Skin of body (tissue), 2 donors: ENCODE measurements around the gene WWOX. TPM values are rescaled to one million over a fixed set of nuclear protein-coding genes. Genes with fewer than 3 reads are reported as not detected.

ENCODE experiments used
- DNase-seq: peaks from one replicate; lab custom pipeline; 2025; lab: John Stamatoyannopoulos, UW
- total RNA-seq: library from RNA; depleted of rRNA; stranded (reverse); fragments of >200 nt; gene quantifications from one replicate; pipeline ENCODE4 v1.2.3, GENCODE V29; 2014

WWOX gene
- total RNA-seq, 1 donor from 2014 or later: 30.5 TPM

GRCh38 chr16:78258375-78259065 lies 159.1 kb downstream of the WWOX start:
- peak; percentile 62 for DNase-seq

- DNase-seq: no peak
These were observed 160.4 kb downstream of the WWOX start for GRCh38 chr16:78259873-78260272.

GRCh38 chr16:78264642-78265041 lies 165.2 kb downstream of the WWOX start:
- DNase-seq: no peak

DNA sequence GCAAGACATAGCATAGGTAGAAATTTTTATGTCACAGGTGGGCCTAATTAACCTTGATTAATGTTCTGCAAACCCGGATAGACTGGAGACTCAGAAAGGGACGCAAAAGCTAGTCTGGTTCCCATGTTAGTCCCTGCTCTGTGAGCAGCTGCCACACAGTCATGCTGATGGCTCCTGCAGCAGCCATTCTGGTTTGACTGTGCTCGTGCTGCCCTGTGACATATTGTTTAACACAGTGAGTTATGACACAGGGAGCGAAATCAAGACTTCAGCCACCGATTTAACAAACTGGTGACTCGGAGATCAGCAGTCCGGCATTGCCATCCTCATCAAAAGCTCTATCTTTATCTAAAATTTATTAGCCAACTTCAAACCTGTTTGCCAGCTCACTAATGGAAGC lies 169.8 kb downstream of the WWOX start:
- DNase-seq: no peak

DNA sequence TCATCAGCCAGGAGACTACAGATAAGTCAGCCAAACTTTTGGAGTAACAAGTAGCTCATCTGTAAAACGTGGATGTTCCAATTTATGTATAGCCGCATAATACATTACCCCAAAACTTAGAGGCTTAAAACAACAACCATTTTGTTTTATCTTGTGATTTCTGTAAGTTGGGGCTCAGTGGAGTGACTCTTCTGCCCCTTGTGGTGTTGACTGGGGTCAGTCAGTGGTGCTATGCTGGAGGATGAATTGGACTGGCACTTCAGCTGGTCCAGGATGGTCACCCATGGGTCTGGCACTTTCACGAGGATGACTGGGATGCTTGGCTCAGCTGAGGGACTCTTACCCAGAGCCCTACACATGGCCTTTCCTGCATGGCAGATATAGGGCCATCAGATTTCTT lies 172.5 kb downstream of the WWOX start:
- DNase-seq: no peak

DNA sequence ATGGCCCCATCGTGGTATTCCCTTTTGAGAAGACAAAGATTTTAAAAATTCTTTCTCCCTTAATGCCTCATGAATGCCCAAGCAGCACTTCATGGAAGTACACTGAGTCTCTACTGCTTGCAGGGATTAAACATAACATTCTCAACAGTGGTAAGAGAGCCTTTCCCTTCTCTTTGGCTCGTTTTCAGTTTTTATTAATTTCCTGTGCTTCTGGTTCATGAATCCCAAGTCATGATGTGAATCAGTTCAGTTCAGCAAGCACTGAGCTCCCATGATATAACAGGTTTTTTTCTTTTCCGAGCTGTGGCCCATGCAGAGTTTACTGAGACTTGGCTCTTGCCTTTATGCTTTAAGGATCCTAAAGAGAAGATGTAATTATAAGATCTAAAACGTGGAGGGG lies 175.3 kb downstream of the WWOX start:
- DNase-seq: no peak

DNA sequence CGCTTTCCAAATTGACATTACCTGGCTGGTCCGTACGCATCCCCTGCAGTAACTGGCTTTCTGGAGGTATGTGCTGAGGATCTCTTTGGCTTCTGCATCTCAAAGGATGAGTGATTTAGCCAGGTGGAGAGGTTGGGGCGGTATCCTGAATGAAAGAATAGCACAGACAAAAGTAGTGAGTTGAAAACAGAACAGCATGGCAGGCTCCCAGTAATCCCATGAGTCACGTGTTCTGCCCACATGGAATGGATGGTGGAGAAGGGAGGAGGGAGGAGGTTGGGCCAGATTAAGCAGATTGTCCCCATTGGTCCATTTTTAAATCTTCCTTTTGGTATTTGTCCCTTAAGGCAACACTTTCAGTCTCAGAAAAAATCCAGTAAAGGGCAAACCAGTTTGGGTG lies 176.0 kb downstream of the WWOX start:
- DNase-seq: no peak

DNA sequence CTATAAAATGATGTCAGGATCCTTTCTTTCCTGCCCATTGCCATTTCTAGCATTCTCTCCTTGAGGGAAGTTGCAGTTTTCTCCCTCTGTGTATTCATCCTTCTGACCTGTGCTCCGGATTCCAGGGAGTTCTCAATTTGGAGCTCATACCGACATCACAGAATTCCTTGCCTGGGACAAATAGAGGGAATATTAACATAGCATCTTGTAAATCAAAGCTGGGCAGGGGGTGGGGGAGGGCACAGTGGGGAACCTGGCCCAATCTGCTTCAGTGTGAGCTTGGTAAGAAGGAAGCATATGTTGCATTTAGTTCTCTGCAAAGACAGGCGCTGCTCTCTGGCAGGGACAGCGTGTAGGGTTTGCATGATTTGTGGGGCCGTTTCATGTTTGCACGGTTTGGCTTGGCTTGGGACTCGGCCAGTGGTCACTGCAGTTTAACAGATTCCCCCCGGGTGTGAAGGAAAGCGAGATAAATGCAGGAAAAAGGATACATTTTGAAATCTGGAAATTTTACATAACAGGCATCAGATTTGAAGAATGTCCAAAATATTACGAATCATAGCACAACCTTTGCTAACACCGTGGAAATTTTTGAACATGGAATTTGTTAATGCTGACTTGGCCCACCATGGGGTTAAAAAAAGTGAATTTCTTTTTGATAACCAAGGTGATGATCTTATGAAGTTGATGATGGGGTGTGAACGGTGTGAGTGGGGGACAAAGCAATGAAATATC lies 178.0 kb downstream of the WWOX start:
- no peak for DNase-seq

DNA sequence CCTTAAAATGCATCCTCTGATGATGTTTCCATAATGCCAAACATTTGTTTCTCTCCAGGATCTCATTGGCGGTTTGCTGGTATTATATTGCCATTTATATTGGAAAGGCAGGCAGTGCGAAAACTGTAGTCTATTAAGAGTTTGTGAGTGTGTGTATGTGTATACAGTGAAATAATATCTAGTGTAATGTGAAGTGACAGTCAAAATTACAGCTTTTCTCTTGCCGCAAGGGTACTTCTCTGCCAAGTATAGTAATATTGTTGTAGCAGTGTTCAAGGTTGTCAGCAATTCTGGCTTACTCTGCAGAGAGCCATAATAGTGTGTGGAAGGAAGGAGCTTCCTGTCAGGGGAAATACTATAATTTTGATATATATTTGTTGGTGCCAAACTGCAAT lies 178.6 kb downstream of the WWOX start:
- no peak for DNase-seq

GRCh38 chr16:78281115-78281514 lies 181.7 kb downstream of the WWOX start:
- no peak for DNase-seq

DNA sequence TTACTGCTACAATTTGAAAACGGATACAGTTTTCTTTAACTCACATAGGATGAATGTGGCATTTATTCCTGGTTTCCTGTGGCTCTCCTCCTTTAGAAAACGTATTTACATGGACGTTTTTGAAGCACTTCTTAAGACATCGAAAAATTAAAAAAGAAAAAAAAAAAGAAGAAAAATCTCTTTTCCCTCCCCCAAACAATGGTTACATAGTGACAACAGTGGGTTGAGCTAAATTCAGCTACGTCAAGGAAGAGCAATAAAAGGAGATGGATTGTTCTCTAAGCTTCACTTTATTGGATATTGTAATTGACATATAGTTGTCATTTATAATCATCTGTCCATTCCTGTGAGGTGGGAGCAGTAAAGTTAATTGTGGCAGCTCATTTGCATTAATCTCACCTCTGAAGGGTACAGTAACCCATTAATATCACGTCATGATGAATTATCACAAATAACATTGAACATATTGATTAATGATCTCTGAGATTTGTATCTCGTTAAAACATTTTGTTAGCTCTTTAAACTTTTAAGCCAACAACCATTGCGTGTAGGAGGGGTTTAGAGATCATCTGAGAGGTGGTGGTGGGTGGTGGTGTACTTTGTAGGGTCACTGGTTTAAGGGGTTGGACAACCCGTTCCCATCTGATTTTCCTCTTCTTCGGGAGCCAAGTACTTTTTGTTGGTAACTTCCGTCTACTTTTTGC lies 184.2 kb downstream of the WWOX start:
- DNase-seq: no peak

- no peak for DNase-seq
These were observed 184.9 kb downstream of the WWOX start for GRCh38 chr16:78284326-78284725.

DNA sequence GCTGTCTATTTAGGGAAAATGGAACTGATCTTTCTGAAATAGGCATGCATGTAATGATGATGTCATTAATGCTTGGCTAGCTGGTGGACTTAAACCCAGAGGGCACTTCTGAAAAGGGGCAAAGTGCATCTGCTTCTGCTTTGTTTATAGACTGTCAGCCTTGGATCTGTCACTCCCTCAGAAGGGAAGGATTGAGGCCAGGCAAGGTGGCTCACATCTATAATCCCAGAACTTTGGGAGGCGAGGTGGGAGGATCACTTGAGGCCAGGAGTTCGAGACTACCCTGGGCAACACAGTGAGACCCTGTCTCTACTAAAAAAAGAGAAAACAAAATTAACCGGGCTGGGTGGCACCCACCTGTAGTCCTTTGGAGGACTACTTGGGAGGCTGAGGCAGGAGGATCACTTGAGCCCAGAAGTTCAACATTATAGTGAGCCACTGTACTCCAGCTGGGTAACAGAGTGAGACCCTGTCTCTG lies 185.5 kb downstream of the WWOX start:
- DNase-seq: no peak

GRCh38 chr16:78285437-78285922 lies 186.0 kb downstream of the WWOX start:
- DNase-seq: no peak

DNA sequence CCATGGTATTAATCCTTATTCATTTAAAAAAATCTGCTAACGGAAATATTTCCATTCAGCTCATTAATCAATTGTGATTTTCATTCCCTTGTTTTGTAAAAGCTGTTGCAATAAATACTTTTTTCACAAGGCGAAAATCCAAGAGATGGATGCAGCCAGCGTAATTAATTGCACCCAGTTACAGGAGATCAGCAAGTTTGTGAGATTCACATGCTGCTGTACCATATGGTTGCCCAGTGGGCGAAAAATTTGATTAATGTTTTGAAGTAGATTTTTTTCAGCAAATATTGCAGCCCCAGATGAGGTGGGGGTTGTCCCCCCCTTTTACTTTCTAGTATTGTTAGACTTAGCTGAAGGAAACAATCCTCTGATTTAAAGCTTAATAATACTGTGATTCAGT lies 186.6 kb downstream of the WWOX start:
- DNase-seq: no peak

GRCh38 chr16:78288888-78289287 lies 189.4 kb downstream of the WWOX start:
- DNase-seq: no peak

- no peak for DNase-seq
These were observed 189.9 kb downstream of the WWOX start for GRCh38 chr16:78289373-78289772.

DNA sequence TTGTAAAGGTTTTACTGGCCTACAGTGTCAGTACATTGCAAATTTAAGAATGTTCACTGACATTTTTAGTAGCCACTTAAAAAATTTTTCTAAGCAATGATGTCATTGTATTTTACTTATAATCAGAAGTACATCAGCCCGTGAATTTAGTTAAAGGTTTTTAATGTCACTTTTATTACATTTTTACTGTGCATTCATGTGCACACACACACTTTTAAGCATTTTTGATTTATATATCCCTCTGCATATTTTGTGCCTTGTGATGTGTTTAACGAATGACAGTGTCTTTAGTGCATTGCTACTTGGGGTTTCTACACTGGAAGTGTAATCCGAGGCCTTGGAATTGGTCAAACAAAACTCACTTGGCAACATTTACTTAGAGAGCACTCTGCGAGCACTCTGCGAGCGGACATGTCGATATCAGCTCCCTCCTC lies 190.4 kb downstream of the WWOX start:
- no peak for DNase-seq

- DNase-seq: no peak
These were observed 190.9 kb downstream of the WWOX start for GRCh38 chr16:78290395-78290794.

GRCh38 chr16:78290872-78291591 lies 191.6 kb downstream of the WWOX start:
- no peak for DNase-seq

- no peak for DNase-seq
These were observed 192.2 kb downstream of the WWOX start for GRCh38 chr16:78291604-78292003.
